Right kidney (tissue), 9 donors: ENCODE results near the gene ARHGEF9.
A peak's percentile ranks its signal among the peaks of the same experiment; 100 is the strongest.
"Not testable (repeated sequence)": the region's sequence is repeated elsewhere in the genome, so short reads cannot be mapped to it uniquely, and the experiment has no call there.

Experiments used
- DNase-seq: peaks from one replicate; pipeline ENCODE4 v3.0.0-alpha.2; 2016
- long read RNA-seq, 8 donors: transcript quantifications; one replicate each; lab custom pipeline, GENCODE V29; 2026

The ARHGEF9 gene
- long read RNA-seq, donor 1, partial matches to known transcripts: 0 of 6 reads
- long read RNA-seq, donor 1, other reads (novel, unspliced or antisense): 5 of 6 reads
- long read RNA-seq, donor 2, partial matches to known transcripts: 0 of 9 reads
- long read RNA-seq, donor 2, other reads (novel, unspliced or antisense): 5 of 9 reads
- long read RNA-seq, donor 3, partial matches to known transcripts: 0 of 1 reads
- long read RNA-seq, donor 3, other reads (novel, unspliced or antisense): 0 of 1 reads
- long read RNA-seq, donor 4, full-length matches to known transcripts: 3 of 3 reads
- long read RNA-seq, donor 4, partial matches to known transcripts: 0 of 3 reads
- long read RNA-seq, donor 4, other reads (novel, unspliced or antisense): 0 of 3 reads
- long read RNA-seq, donor 5, partial matches to known transcripts: 6 of 14 reads
- long read RNA-seq, donor 5, other reads (novel, unspliced or antisense): 7 of 14 reads
- long read RNA-seq, donor 6, partial matches to known transcripts: 5 of 12 reads
- long read RNA-seq, donor 6, other reads (novel, unspliced or antisense): 5 of 12 reads
- long read RNA-seq, donor 7, partial matches to known transcripts: 9 of 11 reads
- long read RNA-seq, donor 7, other reads (novel, unspliced or antisense): 0 of 11 reads
- long read RNA-seq, donor 8, partial matches to known transcripts: 0 of 8 reads
- long read RNA-seq, donor 8, other reads (novel, unspliced or antisense): 5 of 8 reads

DNA sequence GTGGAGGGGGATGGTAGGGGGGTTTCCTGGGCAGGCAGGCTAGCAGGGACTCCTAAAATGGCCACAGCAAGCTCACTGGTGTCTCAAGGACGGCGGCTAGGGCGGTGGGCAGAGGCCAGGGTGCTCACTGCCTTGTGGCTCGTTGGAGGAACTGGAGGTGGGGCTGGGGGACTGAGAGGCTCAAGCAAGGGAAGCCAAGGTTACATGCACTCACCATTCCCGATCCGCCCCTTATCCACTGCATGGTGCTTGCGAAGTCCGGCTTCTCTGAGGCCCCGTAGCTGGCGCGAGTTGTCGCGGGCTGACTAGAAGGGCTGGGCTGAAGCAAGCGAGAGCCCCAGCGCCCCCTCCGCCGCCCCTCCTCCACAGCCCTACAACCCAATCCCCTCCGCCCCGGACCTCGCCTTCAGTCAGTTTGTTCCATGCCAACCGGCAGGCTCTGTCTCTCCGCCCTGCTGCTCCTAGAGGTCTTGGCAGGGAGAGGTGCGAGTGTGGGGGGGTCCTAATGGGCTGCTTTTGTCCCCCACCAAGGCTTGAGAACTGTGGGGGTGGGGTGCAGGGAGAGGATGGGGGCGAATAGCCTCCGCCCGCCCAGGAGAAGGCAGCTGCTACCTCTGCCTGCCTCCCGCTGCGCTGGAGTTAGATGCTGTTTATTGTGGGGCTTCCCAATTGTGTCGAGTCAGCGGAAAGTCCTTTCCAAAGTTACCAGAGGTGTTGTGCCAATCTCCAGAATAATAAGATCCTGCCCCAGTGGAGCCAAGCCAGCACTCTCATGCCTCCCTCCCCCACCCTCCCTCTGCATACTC is at the start of gene ARHGEF9:
Gene ARHGEF9, minus strand, starts transcription at position 313 of the 806 bp plus-strand sequence. Its CDS starts 69 bp downstream, at position 244.
- DNase-seq: peak; percentile 65

DNA sequence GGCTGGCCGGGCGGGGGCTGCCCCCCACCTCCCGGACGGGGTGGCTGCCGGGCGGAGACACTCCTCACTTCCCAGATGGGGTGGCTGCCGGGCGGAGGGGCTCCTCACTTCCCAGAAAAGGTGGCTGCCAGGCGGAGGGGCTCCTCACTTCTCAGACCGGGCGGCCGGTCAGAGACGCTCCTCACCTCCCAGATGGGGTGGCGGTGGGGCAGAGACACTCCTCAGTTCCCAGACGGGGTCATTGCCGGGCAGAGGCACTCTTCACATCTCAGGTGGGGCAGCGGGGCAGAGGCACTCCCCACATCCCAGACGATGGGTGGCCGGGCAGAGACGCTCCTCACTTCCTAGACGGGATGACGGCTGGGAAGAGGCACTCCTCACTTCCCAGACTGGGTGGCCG is 40.4 kb upstream of the ARHGEF9 start:
- not testable (repeated sequence) for DNase-seq

DNA sequence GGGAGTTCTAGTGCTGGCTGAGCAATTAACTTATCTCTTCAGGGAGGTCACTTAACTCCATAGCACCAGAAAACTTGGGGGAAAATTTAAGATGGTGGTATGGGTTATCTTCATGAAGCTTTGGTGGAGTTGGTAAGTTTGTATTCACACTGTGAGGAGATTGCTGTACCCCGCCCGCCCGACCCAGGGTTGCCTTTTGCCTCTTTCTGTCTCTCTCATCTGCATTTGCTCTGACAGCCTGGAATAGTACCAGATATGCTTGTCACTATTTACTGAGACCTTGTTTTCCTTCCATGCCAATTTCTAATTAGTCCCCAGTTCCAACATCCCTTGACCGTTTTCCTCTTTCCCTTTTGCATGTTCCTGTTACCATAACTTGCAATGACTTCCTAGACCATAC is 33.1 kb upstream of the ARHGEF9 start:
- DNase-seq: no peak

DNA sequence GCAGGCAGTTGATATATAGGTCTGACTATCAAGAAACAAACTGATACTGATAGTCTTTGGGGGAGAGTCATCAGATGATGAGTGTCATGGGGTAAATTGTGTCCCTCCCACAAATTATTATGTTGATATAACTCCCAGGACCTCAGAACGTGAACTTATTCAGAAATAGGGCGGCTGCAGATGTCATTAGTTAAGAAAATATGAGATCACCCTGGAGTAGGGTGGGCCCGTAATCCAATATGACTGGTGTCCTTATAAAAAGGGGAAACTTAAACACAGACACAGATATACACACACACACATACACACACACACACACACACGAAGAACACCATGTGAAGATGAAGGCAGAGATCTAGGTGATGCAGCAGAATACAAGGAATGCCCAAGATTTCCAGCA is 32.7 kb upstream of the ARHGEF9 start:
- DNase-seq: no peak

DNA sequence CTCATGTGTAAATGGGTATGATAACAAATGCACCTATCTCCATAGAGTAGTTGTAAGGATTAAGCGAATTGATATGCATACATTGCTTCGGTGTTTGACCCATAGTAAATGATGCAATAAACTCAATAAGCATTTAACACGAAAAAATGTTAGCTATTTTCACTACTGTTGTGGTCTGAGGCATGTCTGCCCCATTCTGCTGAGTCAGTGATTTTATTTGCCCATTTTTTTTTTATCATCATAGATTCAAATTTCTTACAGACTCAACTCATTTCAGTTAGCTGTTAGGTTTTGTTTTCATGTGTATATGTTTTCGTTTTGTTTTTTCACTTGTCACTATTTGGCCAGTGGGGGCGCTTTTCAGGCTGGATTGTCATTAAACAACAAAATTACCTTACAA is 27.8 kb upstream of the ARHGEF9 start:
- no peak for DNase-seq

DNA sequence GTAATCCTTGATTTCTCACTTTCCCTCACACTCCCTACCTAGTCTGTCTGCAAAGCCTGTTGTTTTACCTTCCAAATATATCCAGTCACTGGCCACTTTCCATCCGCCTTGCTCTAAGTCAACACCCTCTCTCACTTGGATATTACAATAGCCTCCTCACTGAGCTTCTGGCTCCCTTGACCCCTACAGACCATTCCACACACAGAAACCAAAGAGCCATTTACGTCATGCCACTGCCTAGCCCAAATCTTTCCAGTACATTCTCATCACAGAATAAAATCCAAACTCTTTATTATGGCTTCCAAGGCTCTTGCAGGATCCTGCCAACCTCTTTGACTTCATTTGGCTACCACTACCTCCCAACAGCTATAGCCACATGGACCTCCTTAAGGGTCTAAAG is 25.7 kb upstream of the ARHGEF9 start:
- DNase-seq: no peak

DNA sequence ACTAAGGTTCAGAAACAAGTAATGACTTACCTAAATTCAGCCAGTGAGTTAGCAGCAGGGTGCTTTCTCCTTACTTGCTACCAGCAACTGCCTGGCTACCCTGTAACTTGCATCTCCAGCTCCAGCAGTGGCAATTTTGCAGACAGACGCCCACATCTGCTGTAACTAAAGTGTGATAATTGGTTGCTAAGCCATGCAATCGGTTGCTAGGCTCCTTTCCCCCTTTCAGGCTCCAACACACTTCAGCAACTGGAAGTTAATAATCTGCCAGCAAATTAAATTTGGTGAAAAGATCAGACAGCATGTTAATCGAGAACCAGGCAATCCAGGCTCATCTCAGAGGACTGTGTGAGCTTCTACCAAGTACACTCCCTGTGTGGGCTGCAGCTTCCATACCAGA is 24.2 kb upstream of the ARHGEF9 start:
- DNase-seq: peak; percentile 3

DNA sequence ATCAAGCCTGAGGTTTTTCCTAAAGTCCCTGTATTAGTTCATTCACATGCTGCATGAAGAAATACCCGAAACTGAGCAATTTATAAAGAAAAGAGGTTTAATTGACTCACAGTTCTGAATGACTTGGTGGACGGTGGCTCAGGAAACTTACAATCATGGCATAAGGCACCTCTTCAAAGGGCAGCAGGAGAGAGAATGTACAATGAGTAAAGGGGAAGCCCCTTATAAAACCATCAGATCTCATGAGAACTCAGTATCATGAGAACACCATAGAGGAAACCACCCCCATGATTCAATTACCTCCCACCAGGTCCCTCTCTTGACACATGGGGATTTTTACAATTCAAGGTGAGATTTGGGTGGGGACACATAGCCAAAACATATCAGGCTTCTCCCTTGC is 10.4 kb upstream of the ARHGEF9 start:
- not testable (repeated sequence) for DNase-seq

DNA sequence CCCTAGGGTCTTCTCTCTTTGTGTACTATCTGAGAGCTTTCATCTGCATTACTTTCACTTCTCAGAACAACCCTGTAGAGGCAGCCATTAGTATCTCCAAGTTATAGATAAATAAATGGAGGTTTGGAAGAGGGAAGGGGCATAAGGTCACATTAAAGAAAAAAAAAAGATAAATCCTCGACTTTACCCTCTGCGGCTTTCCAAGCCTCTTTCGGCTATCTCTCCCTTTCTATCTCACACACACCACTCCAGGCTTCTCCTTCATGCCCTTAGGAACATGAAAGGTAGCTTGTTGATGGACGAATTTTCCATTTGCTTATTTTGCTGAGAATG is 660 bp upstream of the ARHGEF9 start:
- DNase-seq: no peak

DNA sequence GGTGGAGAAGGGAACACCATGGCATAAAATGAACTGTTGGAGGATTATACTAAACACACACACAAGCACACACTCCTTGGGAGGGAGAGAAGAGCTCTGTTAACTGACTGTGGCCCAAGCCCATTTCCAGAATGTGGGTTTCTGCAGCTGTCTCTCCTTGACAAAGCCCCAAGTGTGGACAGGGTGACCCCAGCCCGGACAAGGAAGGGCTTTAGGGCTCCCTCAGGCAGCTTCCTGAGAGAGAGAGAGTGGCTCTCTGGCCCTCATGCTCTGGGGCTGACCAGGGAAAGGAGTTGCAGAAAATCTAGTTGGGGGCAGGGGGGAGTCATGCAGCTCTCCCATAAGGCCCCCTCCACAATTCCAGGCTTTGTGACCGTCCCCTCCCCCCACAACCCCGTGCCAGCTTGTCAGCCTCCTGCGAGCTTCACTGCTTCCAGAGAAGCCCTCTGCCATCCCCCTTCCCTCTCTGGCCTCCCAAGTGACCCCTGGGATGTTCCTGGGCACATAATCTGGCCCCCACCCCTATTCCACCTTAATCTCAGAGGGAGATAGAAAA is 590 bp downstream of the ARHGEF9 start:
- DNase-seq: peak; percentile 31

DNA sequence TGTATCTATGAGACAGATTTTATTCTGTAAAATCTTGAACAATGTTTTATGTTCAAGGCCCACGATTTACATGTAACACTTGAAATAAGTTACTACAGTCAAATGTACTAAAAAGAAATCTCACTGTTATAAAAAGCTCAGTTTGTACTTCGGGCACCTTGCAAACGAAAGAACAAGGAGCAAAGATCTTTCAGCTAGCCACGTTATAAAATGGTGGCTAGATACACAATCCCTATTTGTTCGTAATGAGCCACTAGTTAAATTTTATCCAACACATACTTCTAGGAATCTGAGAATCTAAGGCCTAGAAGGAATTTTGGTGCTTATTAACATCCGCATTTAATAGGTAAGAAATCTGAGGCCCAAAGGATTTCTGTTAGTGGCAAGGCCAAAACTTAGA is 2.5 kb downstream of the ARHGEF9 start:
- no peak for DNase-seq

DNA sequence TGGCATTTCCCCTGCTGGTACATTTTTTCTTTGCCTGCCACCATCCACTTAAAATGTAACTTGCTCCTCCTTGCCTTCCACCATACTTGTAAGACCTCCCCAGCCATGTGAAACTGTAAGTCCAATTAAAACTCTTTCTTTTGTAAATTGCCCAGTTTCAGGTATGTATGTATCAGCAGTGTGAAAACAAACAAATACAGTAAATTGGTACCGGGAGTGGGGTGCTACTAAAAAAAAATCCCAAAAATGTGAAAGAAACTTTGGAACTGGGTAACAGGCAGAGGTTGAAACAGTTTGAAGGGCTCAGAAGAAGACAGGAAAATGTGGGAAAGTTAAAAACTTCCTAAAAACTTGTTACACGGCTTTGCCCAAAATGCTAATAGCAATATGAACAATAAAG is 16.3 kb downstream of the ARHGEF9 start:
- no peak for DNase-seq

DNA sequence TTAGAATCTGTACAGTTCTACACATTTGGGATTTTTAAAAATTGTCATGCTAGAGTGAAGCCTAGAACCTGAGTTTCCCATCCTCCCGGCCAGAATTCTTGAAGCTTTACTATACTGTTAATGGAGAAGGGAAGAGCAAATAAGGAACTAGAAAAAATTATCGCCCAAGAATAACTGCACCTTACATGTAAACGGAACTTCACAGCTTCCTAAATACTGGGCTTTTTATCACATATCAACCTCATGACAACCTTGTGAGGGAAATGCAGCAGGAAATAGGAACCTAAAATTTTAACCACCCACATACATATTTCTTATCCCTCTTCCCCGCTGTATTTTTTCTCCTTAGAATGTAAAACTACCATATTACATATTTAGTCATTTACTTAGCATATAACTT is 19.3 kb downstream of the ARHGEF9 start:
- DNase-seq: no peak

DNA sequence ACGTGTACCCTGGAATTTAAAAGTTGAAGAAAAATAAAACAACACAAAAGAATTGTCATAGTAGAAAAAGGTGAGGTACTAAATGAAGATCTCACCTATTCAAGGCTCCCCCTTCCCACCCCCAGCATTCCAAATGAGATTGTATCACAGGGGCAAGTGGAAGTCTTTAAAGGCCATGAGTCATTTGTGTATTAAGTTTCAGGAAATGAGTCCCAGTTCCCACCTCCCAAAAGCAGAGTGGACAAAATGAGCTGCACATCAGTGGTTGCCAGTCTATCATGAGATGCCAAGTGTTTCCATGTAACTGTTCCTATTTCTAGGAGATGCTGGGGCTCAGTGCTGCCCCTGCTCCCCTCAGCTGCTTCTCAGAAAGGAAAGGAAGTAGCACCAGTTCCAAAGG is 20.1 kb downstream of the ARHGEF9 start:
- no peak for DNase-seq

DNA sequence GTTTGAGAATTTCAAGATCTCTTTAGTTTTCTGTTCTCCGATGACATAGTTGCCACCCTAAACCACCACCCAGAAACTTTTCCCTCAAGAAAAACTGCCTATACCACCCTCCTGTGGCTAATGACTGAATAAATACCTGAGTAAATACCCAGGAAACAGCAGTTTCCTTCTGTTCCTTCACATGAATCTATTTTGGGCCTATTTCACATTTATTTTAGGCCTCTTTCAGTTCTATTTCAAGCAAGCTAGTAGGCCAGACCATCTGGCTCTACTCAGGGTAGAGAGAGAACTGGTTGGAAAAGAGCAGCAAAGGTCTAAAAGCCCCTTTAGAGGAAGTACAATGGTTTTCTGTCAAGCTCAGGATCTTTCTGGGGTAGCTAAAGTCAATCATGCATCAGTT is 23.4 kb downstream of the ARHGEF9 start:
- DNase-seq: no peak

DNA sequence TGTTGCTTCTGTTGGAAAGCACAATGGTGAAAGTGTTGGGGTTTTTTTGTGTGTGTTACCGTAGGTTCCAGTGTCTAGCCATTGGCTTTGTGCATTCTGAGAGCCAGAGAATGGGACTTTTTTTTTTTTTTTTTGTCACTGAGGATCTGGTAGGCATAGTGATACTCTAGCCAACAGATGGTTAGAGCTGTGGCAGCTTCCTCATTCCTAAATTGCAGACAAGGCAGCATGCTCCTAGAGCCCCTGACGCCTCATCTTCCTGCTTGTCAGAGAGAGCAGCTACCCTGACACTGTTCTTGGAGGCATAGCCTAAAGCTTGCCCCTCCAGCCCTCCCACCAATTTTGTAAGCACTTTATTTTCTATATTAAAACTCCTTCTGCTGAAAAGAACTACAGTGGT is 27.0 kb downstream of the ARHGEF9 start:
- DNase-seq: no peak

DNA sequence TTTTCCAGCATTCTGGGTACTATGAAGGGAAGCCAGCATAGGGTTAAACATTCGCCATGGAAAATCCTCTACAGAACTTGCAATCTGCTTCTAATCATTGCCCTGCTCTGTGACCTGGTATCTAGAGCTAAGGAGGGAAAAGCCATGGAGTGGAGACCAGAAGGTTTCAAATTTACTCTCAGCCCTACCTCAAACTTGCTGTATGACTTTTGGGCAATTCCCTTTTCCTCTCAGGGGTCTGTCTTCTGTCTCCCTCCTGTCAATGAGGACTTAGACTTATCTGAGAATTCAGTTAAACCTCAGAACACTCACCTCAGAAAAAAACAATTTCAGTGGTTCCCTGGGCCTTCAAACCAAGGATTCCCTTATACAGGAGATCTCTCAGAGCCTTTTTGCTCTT is 29.1 kb downstream of the ARHGEF9 start:
- DNase-seq: no peak

DNA sequence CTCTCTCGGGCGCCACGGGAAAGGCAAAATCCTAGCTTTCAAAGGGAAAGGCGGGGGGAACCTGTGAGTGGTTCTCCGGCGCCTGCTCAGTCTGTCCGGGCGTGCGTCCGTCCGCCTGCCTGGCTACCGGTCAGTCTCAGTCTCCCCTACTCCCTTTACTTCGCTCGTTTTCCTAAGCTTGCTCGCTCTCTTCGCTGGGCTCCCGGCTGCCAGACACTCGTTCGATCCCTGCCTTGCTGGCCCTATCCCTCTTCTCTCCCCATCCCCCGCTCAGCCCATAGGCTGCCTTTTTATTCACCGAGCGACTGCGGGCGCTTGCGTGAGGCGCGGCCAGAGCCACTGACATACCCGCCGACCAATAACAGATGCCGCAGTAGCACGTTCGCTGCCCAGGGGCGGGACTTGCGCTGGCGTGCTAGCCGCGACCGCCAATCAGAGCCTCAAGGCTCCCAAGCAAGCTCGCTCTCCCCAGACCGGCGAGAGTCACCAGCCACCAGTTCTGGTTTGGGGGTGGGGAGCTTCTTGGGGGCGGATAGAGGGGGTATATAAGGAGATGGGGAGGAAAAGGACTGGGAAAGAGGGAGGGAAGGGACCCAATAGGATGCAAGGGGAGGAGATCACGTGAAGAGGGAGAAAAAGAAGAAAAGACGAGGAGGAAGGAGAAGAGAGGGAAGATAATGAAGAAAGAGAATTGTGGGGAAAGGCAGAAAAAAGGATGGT is 30.0 kb downstream of the ARHGEF9 start:
- DNase-seq: peak; percentile 83

DNA sequence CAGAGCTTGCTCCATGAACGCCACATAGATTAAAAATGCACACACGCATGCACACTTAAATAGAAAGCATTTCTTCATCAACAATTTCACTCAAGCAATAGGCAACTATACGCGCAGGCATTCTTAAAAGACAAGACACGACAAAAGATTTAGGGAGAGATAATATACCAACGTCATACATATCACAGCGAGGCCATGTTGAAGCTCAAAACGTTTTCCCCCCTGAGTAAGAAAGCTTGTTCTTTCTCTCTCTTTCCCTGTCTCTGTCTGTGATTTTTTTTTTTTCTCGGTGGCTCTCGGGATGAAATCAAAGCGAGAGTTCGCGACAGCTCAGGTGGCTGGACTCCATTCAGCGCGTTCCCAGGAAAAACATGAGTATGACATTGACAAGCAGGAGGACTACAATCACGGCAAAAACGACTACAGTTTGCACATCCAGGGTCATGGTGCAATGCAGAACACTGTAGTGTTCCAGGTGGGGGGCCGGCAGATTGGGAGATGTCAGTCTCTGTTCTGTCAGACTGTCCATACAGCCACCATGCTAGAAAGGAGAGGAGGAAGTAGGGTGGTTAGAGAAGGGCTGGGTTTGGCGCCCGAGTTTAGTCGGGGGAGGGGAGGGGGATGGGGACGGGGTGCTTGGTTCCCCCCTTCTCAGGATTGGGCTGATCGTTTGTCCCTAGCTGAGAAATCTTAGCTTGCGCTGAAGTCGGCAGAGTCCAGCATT is 30.7 kb downstream of the ARHGEF9 start:
- peak; percentile 42 for DNase-seq

DNA sequence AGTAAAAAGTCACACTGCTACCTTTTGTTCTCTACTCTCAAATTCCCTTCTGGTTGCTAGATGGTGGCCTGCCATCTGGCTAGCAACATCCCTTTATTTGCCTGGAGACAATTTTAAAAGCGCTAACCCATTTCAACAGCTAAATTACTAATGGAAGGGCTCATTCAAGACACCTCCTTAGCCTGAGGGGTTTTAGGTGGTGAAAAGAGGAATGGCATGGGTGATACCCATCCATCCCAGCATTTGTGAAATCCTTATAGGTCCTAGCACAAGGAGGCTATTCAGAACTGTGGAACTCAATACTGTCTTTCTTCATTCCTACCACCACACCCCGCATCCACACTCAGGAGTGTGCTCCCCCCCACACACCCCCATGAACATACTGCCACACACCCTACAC is 33.5 kb downstream of the ARHGEF9 start:
- no peak for DNase-seq

DNA sequence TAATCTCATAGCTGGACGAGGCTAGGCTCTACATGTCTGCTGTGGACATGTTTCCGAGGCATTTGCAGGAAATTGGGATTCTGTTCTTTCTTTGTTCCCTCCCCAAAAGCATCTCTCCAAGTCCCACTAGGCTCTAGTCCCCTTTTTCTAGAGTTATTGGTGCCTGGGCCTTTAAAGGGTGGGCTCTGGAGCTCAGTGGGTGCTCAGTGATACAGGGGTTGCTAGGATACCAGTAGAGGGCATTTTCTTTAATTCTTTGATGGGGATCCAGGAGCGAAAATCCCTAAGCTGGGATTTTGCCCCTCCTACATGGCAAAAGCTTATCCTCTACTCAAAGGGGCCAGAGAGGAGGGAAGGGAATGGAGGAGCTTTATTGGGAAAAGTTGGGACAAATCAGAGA is 34.2 kb downstream of the ARHGEF9 start:
- DNase-seq: no peak
